A549 (cell line): Measurements from ENCODE around the gene LRCH2. TPM values are rescaled to one million over a fixed set of nuclear protein-coding genes. Genes with fewer than 3 reads are reported as not detected.

Source experiments
- ATAC-seq, 2 experiments: fragments of 200-7000 bp in 1 of 2; fragments of >200 bp in 1 of 2; cut with Nextera tagmentation in 1 of 2; cut with Tn5 transposase in 1 of 2; 3 replicates each; pipeline versions ENCODE4 v1.8.0 to v1.9.1; 2018 to 2020; ENCODE audit warnings: mild to moderate bottlenecking in 1 of 2, moderate library complexity in 1 of 2
- CTCF ChIA-PET: fragments of 300-600 bp; sonication (Branson Sonifier 250); formaldehyde crosslinking; extraction: SDS; loops from one replicate; lab custom pipeline; 2021; ENCODE audit warnings: antibody characterized with exemption, inconsistent platforms; lab: Yijun Ruan, JAX
- POLR2A ChIA-PET: fragments of 350-600 bp; formaldehyde crosslinking; extraction: SDS; loops from one replicate; lab custom pipeline; 2021; ENCODE audit warnings: antibody characterized with exemption, inconsistent platforms; lab: Yijun Ruan, JAX
- DNase-seq, 2 experiments: peaks; one replicate each; pipeline versions ENCODE4 v3.0.0 to v3.0.0-alpha.2; 2011 to 2016; ENCODE audit warnings: low read depth in 1 of 2, low spot score in 1 of 2
- FAIRE-seq: peaks from 2 replicates; lab custom pipeline; 2011; peaks lifted over from hg19 to GRCh38; lab: Jason Lieb, UNC
- H3K27ac ChIP-seq, 2 experiments: fragments of >200 bp; sonication (Bioruptor Twin); formaldehyde crosslinking; 3 replicates each; pipeline ENCODE4 v1.5.1; 2016 to 2017
- H3K4me1 ChIP-seq: fragments of >200 bp; sonication (Bioruptor Twin); formaldehyde crosslinking; 3 replicates; pipeline ENCODE4 v1.6.1; 2016
- H3K4me2 ChIP-seq: fragments of >200 bp; sonication (Bioruptor Twin); formaldehyde crosslinking; 3 replicates; pipeline ENCODE4 v1.6.1; 2016
- H3K4me3 ChIP-seq: fragments of >200 bp; sonication (Bioruptor Twin); formaldehyde crosslinking; 3 replicates; pipeline ENCODE4 v1.5.1; 2016
- H3K9me3 ChIP-seq: fragments of >200 bp; sonication (Bioruptor Twin); formaldehyde crosslinking; 3 replicates; pipeline ENCODE4 v1.6.1; 2016
- CBX2 ChIP-seq: fragments of 200-600 bp; sonication (generic); IDR thresholded peaks from 2 replicates; pipeline ENCODE4 v1.6.1; 2016; ENCODE audit warnings: low read depth, mild to moderate bottlenecking, borderline replicate concordance
- CBX8 ChIP-seq: fragments of 200-600 bp; sonication (generic); IDR thresholded peaks from 2 replicates; pipeline ENCODE4 v1.6.1; 2016
- EHF ChIP-seq: fragments of 250-450 bp; sonication (Bioruptor Pico); IDR thresholded peaks from 2 replicates; pipeline ENCODE4 v1.5.0; 2020; ENCODE audit warnings: mild to moderate bottlenecking
- EHMT2 ChIP-seq: fragments of 200-600 bp; sonication (generic); IDR thresholded peaks from 2 replicates; pipeline ENCODE4 v1.6.1; 2016; ENCODE audit warnings: antibody characterized with exemption, low read depth, mild to moderate bottlenecking, moderate library complexity
- FOSB ChIP-seq: fragments of 250-450 bp; sonication (Bioruptor Pico); IDR thresholded peaks from 2 replicates; pipeline ENCODE4 v1.5.0; 2020; ENCODE audit warnings: mild to moderate bottlenecking, moderate library complexity
- GATA3 ChIP-seq: IDR thresholded peaks from 2 replicates; pipeline ENCODE4 v1.6.1; 2012; ENCODE audit warnings: borderline replicate concordance
- HES2 ChIP-seq: fragments of >200 bp; sonication (Bioruptor Twin); formaldehyde crosslinking; IDR thresholded peaks from 2 replicates; pipeline ENCODE4 v1.6.1; 2016
- HEYL ChIP-seq: fragments of 250-450 bp; sonication (Bioruptor Pico); IDR thresholded peaks from 2 replicates; pipeline ENCODE4 v1.8.0; 2021; ENCODE audit warnings: mild to moderate bottlenecking, moderate library complexity
- HMGXB4 ChIP-seq: fragments of 250-450 bp; sonication (Bioruptor Pico); IDR thresholded peaks from 2 replicates; pipeline ENCODE4 v1.5.0; 2021; ENCODE audit warnings: mild to moderate bottlenecking, moderate library complexity, borderline replicate concordance
- MAX ChIP-seq: IDR thresholded peaks from 2 replicates; pipeline ENCODE4 v1.6.1; 2012
- MYC ChIP-seq: IDR thresholded peaks from 2 replicates; pipeline ENCODE4 v1.6.1; 2012; ENCODE audit warnings: mild to moderate bottlenecking, inconsistent platforms, low read length, improper control_type of control experiment, borderline replicate concordance
- NFE2L2 ChIP-seq: fragments of 150-350 bp; conservative IDR thresholded peaks from 2 replicates; pipeline ENCODE4 v1.6.1; 2014; ENCODE audit warnings: low read length
- NPAS2 ChIP-seq: fragments of 250-450 bp; sonication (Bioruptor Pico); IDR thresholded peaks from 2 replicates; pipeline ENCODE4 v1.8.0; 2022; ENCODE audit warnings: mild to moderate bottlenecking, moderate library complexity, borderline replicate concordance
- NR3C1 ChIP-seq: fragments of >200 bp; sonication (Bioruptor Twin); formaldehyde crosslinking; IDR thresholded peaks from 3 replicates; pipeline ENCODE4 v1.6.1; 2017
- RARB ChIP-seq: fragments of 250-450 bp; sonication (Bioruptor Pico); IDR thresholded peaks from 2 replicates; pipeline ENCODE4 v1.8.0; 2021; ENCODE audit warnings: mild to moderate bottlenecking, moderate library complexity
- REST ChIP-seq: fragments of 200-600 bp; sonication (generic); IDR thresholded peaks from 2 replicates; pipeline ENCODE4 v1.6.1; 2016; ENCODE audit warnings: antibody characterized with exemption, mild to moderate bottlenecking, moderate library complexity
- SMC3 ChIP-seq: fragments of >200 bp; sonication (Bioruptor Twin); formaldehyde crosslinking; IDR thresholded peaks from 3 replicates; pipeline ENCODE4 v1.6.1; 2018; ENCODE audit warnings: inconsistent platforms
- TFCP2L1 ChIP-seq: fragments of 250-450 bp; sonication (Bioruptor Pico); IDR thresholded peaks from 2 replicates; pipeline ENCODE4 v1.5.0; 2021; ENCODE audit warnings: mild to moderate bottlenecking
- WGBS: methylation state at CpG from one replicate; pipeline ENCODE4 v1.1.6; 2017; ENCODE audit errors: missing lambda C conversion rate; 5-methylcytosine and 5-hydroxymethylcytosine counted together
- polyA minus RNA-seq: library from RNA; depleted of rRNA, polyadenylated mRNA; stranded (reverse); fragments of >200 nt; gene quantifications from 2 replicates; pipeline ENCODE4 v1.2.3, GENCODE V29; 2011; rRNA and poly(A)+ RNA removed
- polyA plus RNA-seq, 4 experiments: library from polyadenylated mRNA; depleted of rRNA in 3 of 4; stranded (reverse); fragments of >200 nt; fragmentation: RNase III in 1 of 4; extraction: RNeasy Plus Mini Kit Qiagen cat#74134 plus additional on column Dnase treatment in 1 of 4; gene quantifications; 2 replicates in 3 of 4; 3 replicates in 1 of 4; pipeline ENCODE4 v1.2.3, GENCODE V29; 2011 to 2017

LRCH2 gene, protein sequence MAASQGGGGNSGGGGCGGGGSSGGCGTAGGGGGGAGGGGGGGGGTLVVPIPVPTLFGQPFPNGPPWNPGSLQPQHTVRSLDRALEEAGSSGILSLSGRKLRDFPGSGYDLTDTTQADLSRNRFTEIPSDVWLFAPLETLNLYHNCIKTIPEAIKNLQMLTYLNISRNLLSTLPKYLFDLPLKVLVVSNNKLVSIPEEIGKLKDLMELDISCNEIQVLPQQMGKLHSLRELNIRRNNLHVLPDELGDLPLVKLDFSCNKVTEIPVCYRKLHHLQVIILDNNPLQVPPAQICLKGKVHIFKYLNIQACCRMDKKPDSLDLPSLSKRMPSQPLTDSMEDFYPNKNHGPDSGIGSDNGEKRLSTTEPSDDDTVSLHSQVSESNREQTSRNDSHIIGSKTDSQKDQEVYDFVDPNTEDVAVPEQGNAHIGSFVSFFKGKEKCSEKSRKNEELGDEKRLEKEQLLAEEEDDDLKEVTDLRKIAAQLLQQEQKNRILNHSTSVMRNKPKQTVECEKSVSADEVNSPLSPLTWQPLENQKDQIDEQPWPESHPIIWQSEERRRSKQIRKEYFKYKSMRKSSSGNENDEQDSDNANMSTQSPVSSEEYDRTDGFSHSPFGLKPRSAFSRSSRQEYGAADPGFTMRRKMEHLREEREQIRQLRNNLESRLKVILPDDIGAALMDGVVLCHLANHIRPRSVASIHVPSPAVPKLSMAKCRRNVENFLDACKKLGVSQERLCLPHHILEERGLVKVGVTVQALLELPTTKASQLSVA
- polyA plus RNA-seq (2011; rRNA removed) (0.04 and 0.05 TPM in 2 replicates), polyA plus RNA-seq (2017; fragmentation: RNase III; extraction: RNeasy Plus Mini Kit Qiagen cat#74134 plus additional on column Dnase treatment) (0.01 TPM in 1 of 3 replicates, not detected in the others), polyA minus RNA-seq (not detected in 2 replicates)
- polyA plus RNA-seq (2012; cell fraction: cytosol; rRNA removed), result under 0.01 TPM in 1 of 2 replicates, not detected in the other
- not detected in 2 replicates for polyA plus RNA-seq (2012; cell fraction: nucleus; rRNA removed)

- TF ChIP-seq CBX8, result 0 out of 2 replicates have a peak, but pooled peaks have one; percentile 10
- no peak for TF ChIP-seq MYC
- Histone ChIP-seq H3K4me1 (no peaks in the 10 kb centered on the region; the same call in 2 of the 3 replicates), H3K4me3 (peak within 1 kb of the TSS; percentile 45), H3K27ac (no peak within 1 kb of the TSS), H3K9me3 (no peaks in the 10 kb centered on the region), H3K4me2 (peak within 1 kb of the TSS; percentile 91)
- CTCF ChIA-PET, result no interaction called here
- peak; percentile 47 to 59; a peak in 4 of 6 replicates for ATAC-seq
- FAIRE-seq, result no peak
- 10% methylated on average over 13 of the region's 59 CpGs for WGBS
- POLR2A ChIA-PET, result no interaction called here
- DNase-seq, result no peak
These were observed at the start of gene LRCH2 for GRCh38 chrX:115233497-115234455. Gene LRCH2 (minus strand): TSS chrX:115234096. CDS start chrX:115234041, 55 bp downstream.

- DNase-seq, result no peak
- CTCF ChIA-PET, result interaction anchor here (0.6 kb wide), 1 partner anchor 402 kb away, joined by 3 read pairs; no protein-coding TSS in a partner anchor
- ATAC-seq, result no peak
- WGBS, result 91% methylated on average over 1 of the region's 1 CpG
- Histone ChIP-seq H3K4me3 (no peak overlapping the region), H3K9me3 (no peaks in the 10 kb centered on the region), H3K4me2 (no peak overlapping the region), H3K4me1 (no peaks in the 10 kb centered on the region), H3K27ac (no peak overlapping the region)
- TF ChIP-seq GATA3, result no peak
- TF ChIP-seq FOSB, result no peak
- TF ChIP-seq EHMT2, result no peak
- no peak for TF ChIP-seq CBX8
- no peak for TF ChIP-seq HMGXB4 (CRISPR knock-in tag)
- no peak for TF ChIP-seq RARB
- TF ChIP-seq NPAS2, result no peak
- no peak for TF ChIP-seq REST
- no peak for TF ChIP-seq NFE2L2
- TF ChIP-seq CBX2, result no peak
- TF ChIP-seq NR3C1, result no peak
- TF ChIP-seq EHF (CRISPR knock-in tag), result no peak
- TF ChIP-seq HES2, result no peak
- TF ChIP-seq TFCP2L1 (CRISPR knock-in tag), result no peak
- TF ChIP-seq SMC3, result no peak
- no peak for TF ChIP-seq MAX
- TF ChIP-seq HEYL, result no peak
- peak; percentile 93 for FAIRE-seq
- POLR2A ChIA-PET, result no interaction called here
These were observed 35.3 kb upstream of the LRCH2 start for GRCh38 chrX:115269051-115269683.
